HG03342 (cell line): Measurements from ENCODE around the gene BCORL1.

Source experiments
- ATAC-seq: cut with Tn5 transposase; IDR thresholded peaks from one replicate; pipeline ENCODE4 v1.9.1; 2021; ENCODE audit warnings: mild to moderate bottlenecking, moderate library complexity; ENCODE audit not compliant: unreplicated experiment

BCORL1 gene

GRCh38 chrX:129982300-129983251 lies at the start of gene BCORL1:
TSS of gene BCORL1 (plus strand) at chrX:129982635. CDS start at chrX:130005232, 22,597 bp downstream.
- ATAC-seq, result peak; percentile 90

GRCh38 chrX:129932821-129933321 lies 49.6 kb upstream of the BCORL1 start:
- peak; percentile 8 for ATAC-seq

- ATAC-seq, result no peak
These were observed 48.7 kb upstream of the BCORL1 start for GRCh38 chrX:129933700-129934099.

- no peak for ATAC-seq
These were observed 48.0 kb upstream of the BCORL1 start for GRCh38 chrX:129934461-129934860.

- ATAC-seq, result no peak
These were observed 47.5 kb upstream of the BCORL1 start for GRCh38 chrX:129934952-129935351.

GRCh38 chrX:129938081-129938480 lies 44.4 kb upstream of the BCORL1 start:
- no peak for ATAC-seq

- no peak for ATAC-seq
These were observed 42.4 kb upstream of the BCORL1 start for GRCh38 chrX:129939986-129940385.

- no peak for ATAC-seq
These were observed 41.7 kb upstream of the BCORL1 start for GRCh38 chrX:129940721-129941120.

- no peak for ATAC-seq
These were observed 37.3 kb upstream of the BCORL1 start for GRCh38 chrX:129945131-129945530.

GRCh38 chrX:129953334-129953648 lies 29.1 kb upstream of the BCORL1 start:
- no peak for ATAC-seq

- ATAC-seq, result no peak
These were observed 28.6 kb upstream of the BCORL1 start for GRCh38 chrX:129953881-129954280.

- no peak for ATAC-seq
These were observed 27.6 kb upstream of the BCORL1 start for GRCh38 chrX:129954804-129955203.

- no peak for ATAC-seq
These were observed 26.8 kb upstream of the BCORL1 start for GRCh38 chrX:129955682-129956081.

- ATAC-seq, result no peak
These were observed 26.3 kb upstream of the BCORL1 start for GRCh38 chrX:129956145-129956544.

GRCh38 chrX:129956765-129957164 lies 25.7 kb upstream of the BCORL1 start:
- no peak for ATAC-seq

GRCh38 chrX:129957241-129958082 lies 25.0 kb upstream of the BCORL1 start:
- peak; percentile 55 for ATAC-seq

- ATAC-seq, result no peak
These were observed 24.4 kb upstream of the BCORL1 start for GRCh38 chrX:129958083-129958465.

GRCh38 chrX:129958814-129959492 lies 23.5 kb upstream of the BCORL1 start:
- no peak for ATAC-seq

- ATAC-seq, result no peak
These were observed 23.0 kb upstream of the BCORL1 start for GRCh38 chrX:129959493-129959832.

GRCh38 chrX:129961180-129962083 lies 21.0 kb upstream of the BCORL1 start:
- peak; percentile 88 for ATAC-seq
